ENCODE data around the gene SP100. TPM values are rescaled to one million over a fixed set of nuclear protein-coding genes. Genes with fewer than 3 reads are reported as not detected.
A peak's percentile ranks its signal among the peaks of the same experiment; 100 is the strongest.

Gene SP100
- total RNA-seq, 3 donors from 2014 or later = 50.7 to 69.7 (median 54.9) TPM

DNA sequence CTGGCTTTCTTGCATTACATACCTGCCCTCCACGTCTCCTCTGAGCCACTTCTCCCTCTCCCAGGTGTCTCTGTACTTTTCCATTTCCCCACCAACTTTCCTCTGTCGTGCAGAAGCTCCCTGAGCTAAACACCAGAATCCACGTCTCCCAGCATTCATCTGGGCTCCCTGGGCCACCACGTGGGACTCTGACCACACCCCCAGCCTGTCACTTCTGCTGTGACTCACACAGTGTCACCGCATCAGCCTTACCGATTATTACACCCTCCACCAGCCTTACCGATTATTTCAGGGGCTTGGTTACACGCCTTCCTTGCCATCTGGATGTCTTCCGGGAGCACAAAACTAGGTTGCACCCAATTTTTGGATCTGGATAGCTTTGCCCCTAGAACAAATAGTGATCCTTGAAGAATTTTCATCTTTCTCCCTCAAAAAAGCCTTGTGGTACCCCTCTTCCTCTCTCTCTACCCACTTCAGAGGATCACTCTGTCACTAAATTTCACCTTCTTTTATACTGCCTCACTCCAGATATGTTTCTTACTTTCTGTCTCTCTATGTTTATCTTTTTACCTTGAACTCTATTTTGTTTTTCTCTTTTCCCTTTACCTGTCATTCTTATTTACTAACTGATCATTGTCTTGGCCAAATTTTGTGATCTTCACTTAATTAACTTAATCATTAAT is 159.8 kb downstream of the SP100 start:
- Mint-ChIP-seq H3K4me3 (peak overlapping the region; percentile 49), H3K27me3 (ENCODE audit: low read depth) (no peaks in the 10 kb centered on the region), H3K9me3 (peaks cover 23% of the 10 kb centered on the region), H3K4me1 (ENCODE audit: low read depth) (peaks cover 9% of the 10 kb centered on the region), H3K36me3 (ENCODE audit: insufficient read depth) (peaks cover 8% of the 10 kb centered on the region)
- DNase-seq = peak; percentile 50
- peak; percentile 95 to 99 for ATAC-seq

GRCh38 chr2:230577114-230577513 is 161.1 kb downstream of the SP100 start:
- ATAC-seq (no peak), DNase-seq (no peak)
- Mint-ChIP-seq H3K36me3 (ENCODE audit: insufficient read depth) (peaks cover 8% of the 10 kb centered on the region), H3K4me1 (ENCODE audit: low read depth) (peaks cover 9% of the 10 kb centered on the region), H3K4me3 (no peak overlapping the region), H3K9me3 (peaks cover 22% of the 10 kb centered on the region), H3K27me3 (ENCODE audit: low read depth) (no peaks in the 10 kb centered on the region)

DNA sequence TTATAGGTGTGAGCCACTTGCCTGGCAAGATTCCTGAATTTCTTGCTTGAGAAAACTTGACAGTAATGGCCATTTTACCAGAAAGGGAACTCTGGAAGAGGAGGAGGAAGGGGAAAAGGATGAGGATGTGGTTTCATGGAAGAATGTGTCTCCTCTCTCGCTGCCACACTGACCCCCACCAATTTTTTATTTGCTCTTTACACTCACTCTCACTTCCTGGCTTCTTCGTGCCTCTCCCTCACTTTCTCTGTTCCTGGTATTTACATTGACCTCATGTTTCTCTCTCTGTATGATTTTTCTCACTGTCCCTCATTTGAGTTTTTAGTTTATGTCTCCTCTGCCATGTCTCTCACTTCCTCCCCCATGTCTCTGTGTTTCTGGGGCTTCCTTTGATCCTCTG is 162.1 kb downstream of the SP100 start:
- H3K4me1 Mint-ChIP-seq (ENCODE audit: low read depth) = peaks cover 19% of the 10 kb centered on the region
- no peak for DNase-seq
- H3K27me3 Mint-ChIP-seq (ENCODE audit: low read depth) = no peaks in the 10 kb centered on the region
- peaks cover 24% of the 10 kb centered on the region for H3K9me3 Mint-ChIP-seq
- no peak for ATAC-seq
- H3K4me3 Mint-ChIP-seq = no peak overlapping the region
- peaks cover 8% of the 10 kb centered on the region for H3K36me3 Mint-ChIP-seq (ENCODE audit: insufficient read depth)

GRCh38 chr2:230582851-230583283 is 166.9 kb downstream of the SP100 start:
- H3K36me3 Mint-ChIP-seq (ENCODE audit: insufficient read depth) = no peaks in the 10 kb centered on the region
- H3K9me3 Mint-ChIP-seq = peaks cover 5% of the 10 kb centered on the region
- ATAC-seq (peak; percentile 84 to 96), DNase-seq (no peak)
- H3K4me3 Mint-ChIP-seq = no peak overlapping the region
- H3K4me1 Mint-ChIP-seq (ENCODE audit: low read depth) = peaks cover 23% of the 10 kb centered on the region
- no peaks in the 10 kb centered on the region for H3K27me3 Mint-ChIP-seq (ENCODE audit: low read depth)

GRCh38 chr2:230583581-230583980 is 167.6 kb downstream of the SP100 start:
- H3K36me3 Mint-ChIP-seq (ENCODE audit: insufficient read depth) = no peaks in the 10 kb centered on the region
- peaks cover 28% of the 10 kb centered on the region for H3K4me1 Mint-ChIP-seq (ENCODE audit: low read depth)
- peaks cover 5% of the 10 kb centered on the region for H3K9me3 Mint-ChIP-seq
- H3K4me3 Mint-ChIP-seq = no peak overlapping the region
- H3K27me3 Mint-ChIP-seq (ENCODE audit: low read depth) = no peaks in the 10 kb centered on the region
- ATAC-seq (peak in 1 of 2 donors; percentile 49), DNase-seq (no peak)

GRCh38 chr2:230586328-230586982 is 170.5 kb downstream of the SP100 start:
- Mint-ChIP-seq H3K9me3 (peaks cover 10% of the 10 kb centered on the region), H3K4me3 (no peak overlapping the region), H3K27me3 (ENCODE audit: low read depth) (no peaks in the 10 kb centered on the region), H3K4me1 (ENCODE audit: low read depth) (peaks cover 47% of the 10 kb centered on the region), H3K36me3 (ENCODE audit: insufficient read depth) (no peaks in the 10 kb centered on the region)
- ATAC-seq (no peak), DNase-seq (no peak)

- peaks cover 51% of the 10 kb centered on the region for H3K4me1 Mint-ChIP-seq (ENCODE audit: low read depth)
- H3K27me3 Mint-ChIP-seq (ENCODE audit: low read depth) = no peaks in the 10 kb centered on the region
- no peak overlapping the region for H3K4me3 Mint-ChIP-seq
- DNase-seq (no peak), ATAC-seq (no peak)
- no peaks in the 10 kb centered on the region for H3K36me3 Mint-ChIP-seq (ENCODE audit: insufficient read depth)
- peaks cover 5% of the 10 kb centered on the region for H3K9me3 Mint-ChIP-seq
Measured at GRCh38 chr2:230589025-230589424, 173.0 kb downstream of the SP100 start.

DNA sequence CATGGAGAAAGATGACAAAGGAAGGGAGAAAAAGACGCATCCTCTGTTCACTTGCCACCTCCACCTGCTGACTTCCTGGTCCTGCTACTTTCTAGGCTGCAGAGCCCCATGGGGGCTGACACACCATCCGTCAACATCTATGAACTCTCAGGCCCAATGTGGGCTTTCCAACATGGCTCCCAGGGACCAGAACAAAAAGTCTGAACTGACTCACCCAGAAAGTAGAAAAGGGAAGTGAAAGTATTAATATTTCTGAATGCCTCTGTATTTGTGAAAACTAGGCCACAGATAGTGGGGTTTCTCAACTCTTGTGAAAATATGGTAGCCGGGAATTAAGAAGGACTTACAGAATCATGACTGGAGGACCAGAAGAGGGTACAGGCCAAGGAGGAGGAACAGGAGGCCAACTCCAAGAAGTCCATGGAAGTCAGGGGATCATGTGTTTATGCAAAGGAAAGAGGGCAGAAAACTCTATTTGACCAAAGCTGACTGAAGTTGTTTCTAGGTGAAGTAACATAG is 173.6 kb downstream of the SP100 start:
- peak; percentile 84 to 85 for ATAC-seq
- Mint-ChIP-seq H3K9me3 (peaks cover 5% of the 10 kb centered on the region), H3K4me1 (ENCODE audit: low read depth) (peaks cover 51% of the 10 kb centered on the region), H3K4me3 (no peak overlapping the region), H3K27me3 (ENCODE audit: low read depth) (no peaks in the 10 kb centered on the region), H3K36me3 (ENCODE audit: insufficient read depth) (no peaks in the 10 kb centered on the region)
- DNase-seq = no peak

- DNase-seq (no peak), ATAC-seq (no peak)
- peaks cover 53% of the 10 kb centered on the region for H3K4me1 Mint-ChIP-seq (ENCODE audit: low read depth)
- peaks cover 5% of the 10 kb centered on the region for H3K9me3 Mint-ChIP-seq
- no peak overlapping the region for H3K4me3 Mint-ChIP-seq
- H3K36me3 Mint-ChIP-seq (ENCODE audit: insufficient read depth) = no peaks in the 10 kb centered on the region
- H3K27me3 Mint-ChIP-seq (ENCODE audit: low read depth) = no peaks in the 10 kb centered on the region
Measured at GRCh38 chr2:230590333-230590732, 174.3 kb downstream of the SP100 start.

DNA sequence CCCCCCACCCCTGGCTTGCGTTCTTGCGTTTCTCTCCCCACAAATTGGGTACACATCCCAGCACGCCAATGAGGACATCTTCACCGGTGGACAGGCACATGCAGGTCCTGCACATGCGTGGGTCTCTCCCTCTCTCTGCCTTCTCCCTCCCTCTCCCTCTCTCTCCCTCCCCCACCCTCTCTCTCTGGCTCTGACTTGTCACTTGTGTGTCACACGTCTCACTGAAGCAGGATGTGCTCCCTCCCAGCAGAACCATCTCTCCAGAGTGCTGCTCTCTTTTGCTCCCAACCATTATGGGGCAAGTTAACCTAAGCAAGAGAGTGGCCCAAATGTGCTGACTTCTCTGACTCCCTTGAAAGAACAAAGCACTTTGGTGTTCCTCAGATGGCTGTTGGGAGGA is 175.8 kb downstream of the SP100 start:
- peaks cover 61% of the 10 kb centered on the region for H3K4me1 Mint-ChIP-seq (ENCODE audit: low read depth)
- no peaks in the 10 kb centered on the region for H3K27me3 Mint-ChIP-seq (ENCODE audit: low read depth)
- no peak overlapping the region for H3K4me3 Mint-ChIP-seq
- DNase-seq = no peak
- H3K9me3 Mint-ChIP-seq = peaks cover 5% of the 10 kb centered on the region
- no peaks in the 10 kb centered on the region for H3K36me3 Mint-ChIP-seq (ENCODE audit: insufficient read depth)
- peak in 1 of 2 donors; percentile 55 for ATAC-seq

DNA sequence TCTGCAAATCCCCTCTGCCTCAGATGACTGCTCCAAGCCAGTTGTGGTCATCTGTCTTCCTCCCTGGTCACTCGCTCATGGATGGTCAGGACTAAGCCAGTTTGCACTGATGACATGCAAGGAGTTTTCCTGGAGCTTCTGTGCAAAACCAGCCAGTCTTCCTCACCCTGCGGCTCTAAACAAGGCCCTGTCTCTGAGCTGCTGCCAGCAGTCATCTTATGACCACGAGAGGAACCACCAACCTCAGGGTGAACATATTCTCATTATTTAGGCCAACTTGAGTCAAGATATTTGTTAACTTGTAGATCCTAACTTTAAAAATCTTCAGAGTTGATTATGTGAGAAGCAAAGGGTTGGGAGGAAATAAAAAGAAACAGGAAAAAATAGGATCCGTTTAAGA is 176.8 kb downstream of the SP100 start:
- Mint-ChIP-seq H3K9me3 (peaks cover 5% of the 10 kb centered on the region), H3K4me1 (ENCODE audit: low read depth) (peaks cover 67% of the 10 kb centered on the region), H3K36me3 (ENCODE audit: insufficient read depth) (no peaks in the 10 kb centered on the region), H3K27me3 (ENCODE audit: low read depth) (no peaks in the 10 kb centered on the region), H3K4me3 (no peak overlapping the region)
- DNase-seq = no peak
- ATAC-seq = no peak

Other genes starting within 250 kb of the SP100 start
- gene SP110, start 196.2 kb upstream of the SP100 start, total RNA-seq = 10 to 100 TPM; 47.9 to 55.0 (median 49.1) TPM
- 10 to 100 TPM; 38.4 to 50.6 (median 43.9) TPM for gene SP140, start 190.5 kb upstream of the SP100 start, total RNA-seq
- gene SP140L, start 89.0 kb upstream of the SP100 start, total RNA-seq = 10 to 100 TPM; 24.1 to 30.3 (median 28.7) TPM